ENCODE results near the gene ZAR1L.

Gene ZAR1L

GRCh38 chr13:32254416-32254815, 60.7 kb downstream of the ZAR1L start:
- no peak for DNase-seq

GRCh38 chr13:32253911-32254399, 61.2 kb downstream of the ZAR1L start:
- no peak for DNase-seq

Data from activated naive CD4-positive, alpha-beta T cell (primary cell).